HUES64 (cell line): ENCODE data around the gene LRRC49.
"Not testable (repeated sequence)": the region's sequence is repeated elsewhere in the genome, so short reads cannot be mapped to it uniquely, and the experiment has no call there.

Experiments used
- H3K27ac ChIP-seq: 2 replicates; pipeline ENCODE4 v1.7.0; 2013; ENCODE audit warnings: low read depth, low read length, inconsistent platforms
- H3K27me3 ChIP-seq: 2 replicates; pipeline ENCODE4 v1.6.1; 2013; ENCODE audit warnings: mild to moderate bottlenecking, low read length; ENCODE audit not compliant: insufficient read depth
- H3K36me3 ChIP-seq: 2 replicates; pipeline ENCODE4 v1.6.1; 2013; ENCODE audit warnings: mild to moderate bottlenecking, low read length; ENCODE audit not compliant: insufficient read depth
- H3K4me1 ChIP-seq: 2 replicates; pipeline ENCODE4 v1.6.1; 2013; ENCODE audit warnings: mild to moderate bottlenecking, low read length, moderate library complexity; ENCODE audit not compliant: insufficient read depth
- H3K4me3 ChIP-seq: 2 replicates; pipeline ENCODE4 v1.5.1; 2013; ENCODE audit warnings: mild to moderate bottlenecking, low read length, moderate library complexity
- H3K9ac ChIP-seq: 2 replicates; pipeline ENCODE4 v1.6.1; 2013; ENCODE audit warnings: mild to moderate bottlenecking, low read depth, low read length
- H3K9me3 ChIP-seq: 2 replicates; pipeline ENCODE4 v1.6.1; 2013; ENCODE audit warnings: low read depth, low read length; ENCODE audit not compliant: insufficient read depth
- WGBS: fragments of 150-250, 120-280 bp; methylation state at CpG from one replicate; pipeline ENCODE4 v1.1.7; 2013; ENCODE audit warnings: missing lambda C conversion rate; 5-methylcytosine and 5-hydroxymethylcytosine counted together

LRRC49 gene

GRCh38 chr15:70926914-70927313, 34.3 kb downstream of the LRRC49 start:
- not testable (repeated sequence) for H3K27ac ChIP-seq, H3K4me1 ChIP-seq, H3K9ac ChIP-seq, H3K9me3 ChIP-seq, H3K4me3 ChIP-seq, H3K27me3 ChIP-seq, H3K36me3 ChIP-seq
- no CpG with 5 or more reads among the region's 1 CpG for WGBS

- no peaks in the 10 kb centered on the region for H3K9me3 ChIP-seq
- H3K27ac ChIP-seq, result no peak overlapping the region
- H3K27me3 ChIP-seq, result no peaks in the 10 kb centered on the region
- no peaks in the 10 kb centered on the region for H3K36me3 ChIP-seq
- H3K4me1 ChIP-seq, result no peaks in the 10 kb centered on the region
- no peak overlapping the region for H3K9ac ChIP-seq
- H3K4me3 ChIP-seq, result no peak overlapping the region
Observed at GRCh38 chr15:70931821-70932220, 39.2 kb downstream of the LRRC49 start.

DNA sequence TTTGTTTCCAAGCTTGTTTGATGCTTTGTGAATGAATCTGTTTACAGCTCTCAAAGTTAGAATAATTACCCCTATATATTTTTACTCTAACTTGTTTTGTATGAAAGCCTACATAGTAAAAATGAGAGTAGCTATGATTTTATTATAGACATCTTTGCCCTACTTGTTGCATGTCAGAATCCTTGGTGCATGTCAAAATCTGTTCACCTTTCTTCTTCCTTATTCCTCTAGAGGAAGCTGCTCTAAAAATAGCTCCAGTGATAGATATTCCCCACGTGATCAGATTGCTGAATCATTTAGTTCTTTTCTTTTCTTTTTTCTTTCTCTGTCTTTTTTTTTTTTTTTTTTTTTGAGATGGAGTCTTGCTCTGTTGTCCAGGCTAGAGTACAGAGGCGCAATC, 39.8 kb downstream of the LRRC49 start:
- Histone ChIP-seq H3K27ac (no peak overlapping the region), H3K4me3 (no peak overlapping the region), H3K36me3 (no peaks in the 10 kb centered on the region), H3K4me1 (no peaks in the 10 kb centered on the region), H3K9me3 (no peaks in the 10 kb centered on the region), H3K9ac (no peak overlapping the region), H3K27me3 (no peaks in the 10 kb centered on the region)
- WGBS, result 100% methylated on average over 2 of the region's 2 CpGs

GRCh38 chr15:70933411-70933810, 40.8 kb downstream of the LRRC49 start:
- no peaks in the 10 kb centered on the region for H3K9me3 ChIP-seq
- 81% methylated on average over 3 of the region's 3 CpGs for WGBS
- H3K36me3 ChIP-seq, result no peaks in the 10 kb centered on the region
- no peak overlapping the region for H3K9ac ChIP-seq
- no peaks in the 10 kb centered on the region for H3K27me3 ChIP-seq
- no peak overlapping the region for H3K4me3 ChIP-seq
- no peaks in the 10 kb centered on the region for H3K4me1 ChIP-seq
- H3K27ac ChIP-seq, result no peak overlapping the region

GRCh38 chr15:70935631-70936030, 43.0 kb downstream of the LRRC49 start:
- Histone ChIP-seq H3K4me1 (no peaks in the 10 kb centered on the region; the same call in 1 of the 2 replicates), H3K9ac (no peak overlapping the region), H3K27me3 (no peaks in the 10 kb centered on the region), H3K4me3 (no peak overlapping the region), H3K36me3 (no peaks in the 10 kb centered on the region), H3K27ac (no peak overlapping the region), H3K9me3 (no peaks in the 10 kb centered on the region)
- 86% methylated on average over 1 of the region's 3 CpGs for WGBS

GRCh38 chr15:70936326-70936725, 43.7 kb downstream of the LRRC49 start:
- 88% methylated on average over 4 of the region's 4 CpGs for WGBS
- Histone ChIP-seq H3K9ac (no peak overlapping the region), H3K27me3 (no peaks in the 10 kb centered on the region), H3K27ac (no peak overlapping the region), H3K9me3 (no peaks in the 10 kb centered on the region), H3K4me3 (no peak overlapping the region), H3K4me1 (no peaks in the 10 kb centered on the region; the same call in 1 of the 2 replicates), H3K36me3 (no peaks in the 10 kb centered on the region)

- not testable (repeated sequence) for H3K36me3 ChIP-seq, H3K27ac ChIP-seq, H3K4me1 ChIP-seq, H3K27me3 ChIP-seq, H3K9ac ChIP-seq, H3K4me3 ChIP-seq, H3K9me3 ChIP-seq
- 97% methylated on average over 2 of the region's 2 CpGs for whole genome bisulfite sequencing
Observed at GRCh38 chr15:70943285-70943684, 50.7 kb downstream of the LRRC49 start.

DNA sequence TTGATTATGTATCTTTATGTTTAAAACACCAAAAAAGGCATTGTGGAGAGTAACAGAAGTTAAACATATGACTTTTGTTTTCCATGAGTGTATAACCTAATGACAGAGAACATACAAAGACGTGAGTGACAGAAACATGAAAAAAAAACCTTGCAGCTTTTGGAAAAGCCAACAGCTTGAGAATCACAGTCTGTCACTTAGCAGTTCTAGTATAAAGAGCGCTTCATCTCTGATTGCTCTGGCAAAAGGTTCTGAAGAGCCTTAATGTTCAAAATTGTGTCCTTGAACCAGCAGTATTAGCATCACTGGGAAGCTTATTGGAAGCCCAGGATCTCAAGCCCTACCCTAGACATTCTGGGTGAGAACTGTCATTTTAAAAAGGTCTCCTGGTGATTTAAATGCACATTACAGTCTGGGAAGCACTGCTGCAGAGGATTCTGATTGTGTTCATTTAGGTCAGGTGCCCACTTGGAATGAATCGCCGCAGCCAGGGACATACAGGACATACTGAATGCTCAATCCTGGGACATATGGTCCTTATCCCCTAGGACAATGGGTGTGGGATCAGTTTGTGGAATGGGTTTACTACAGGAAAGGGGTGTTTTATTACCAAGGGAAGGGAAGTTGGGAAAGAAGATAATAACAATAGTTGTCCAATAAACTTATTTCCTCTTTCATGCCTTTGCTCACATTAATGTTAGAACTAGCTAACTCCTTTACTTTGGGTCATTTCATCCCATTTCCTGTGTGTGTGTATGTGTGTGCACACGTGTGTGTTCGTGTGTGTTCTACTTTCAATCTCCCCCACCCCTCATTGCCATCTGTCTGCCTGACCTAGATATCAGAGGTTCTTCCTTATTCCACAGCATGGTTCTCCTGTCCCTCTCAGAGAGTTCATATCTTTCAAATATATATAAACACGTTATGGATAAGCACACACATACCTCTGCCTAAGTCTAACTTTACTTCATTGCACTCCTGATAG, 55.0 kb downstream of the LRRC49 start:
- 95% methylated on average over 7 of the region's 7 CpGs for WGBS
- H3K9me3 ChIP-seq, result peaks cover 7% of the 10 kb centered on the region; the same call in 1 of the 2 replicates

GRCh38 chr15:70950953-70951352, 58.3 kb downstream of the LRRC49 start:
- Histone ChIP-seq H3K9ac (no peak overlapping the region), H3K9me3 (peaks cover 7% of the 10 kb centered on the region; the same call in 1 of the 2 replicates), H3K4me3 (no peak overlapping the region), H3K4me1 (no peaks in the 10 kb centered on the region), H3K36me3 (no peaks in the 10 kb centered on the region), H3K27ac (no peak overlapping the region), H3K27me3 (no peaks in the 10 kb centered on the region)

More for the DNA sequence above, 55.0 kb downstream of the LRRC49 start:
- Histone ChIP-seq H3K27me3 (no peaks in the 10 kb centered on the region), H3K27ac (no peak overlapping the region), H3K4me1 (no peaks in the 10 kb centered on the region), H3K9ac (no peak overlapping the region), H3K4me3 (no peak overlapping the region), H3K36me3 (no peaks in the 10 kb centered on the region)

GRCh38 chr15:70954171-70954570, 61.5 kb downstream of the LRRC49 start:
- Histone ChIP-seq H3K4me1 (no peaks in the 10 kb centered on the region), H3K9me3 (peaks cover 7% of the 10 kb centered on the region; the same call in 1 of the 2 replicates), H3K4me3 (no peak overlapping the region), H3K9ac (no peak overlapping the region), H3K36me3 (no peaks in the 10 kb centered on the region), H3K27ac (no peak overlapping the region), H3K27me3 (no peaks in the 10 kb centered on the region)
- 96% methylated on average over 1 of the region's 1 CpG for WGBS

GRCh38 chr15:70954733-70955132, 62.1 kb downstream of the LRRC49 start:
- no peaks in the 10 kb centered on the region for H3K36me3 ChIP-seq
- no peak overlapping the region for H3K9ac ChIP-seq
- H3K27me3 ChIP-seq, result no peaks in the 10 kb centered on the region
- no peak overlapping the region for H3K4me3 ChIP-seq
- H3K27ac ChIP-seq, result no peak overlapping the region
- H3K4me1 ChIP-seq, result no peaks in the 10 kb centered on the region
- WGBS, result 88% methylated on average over 6 of the region's 6 CpGs
- peaks cover 7% of the 10 kb centered on the region; the same call in 1 of the 2 replicates for H3K9me3 ChIP-seq
